H9 (cell line): ENCODE results near the gene TSR1. TPM values are rescaled to one million over a fixed set of nuclear protein-coding genes. Genes with fewer than 3 reads are reported as not detected.

Experiments used
- DNase-seq: peaks from one replicate; pipeline ENCODE4 v3.0.0-alpha.2; 2017
- H2AFZ ChIP-seq: one replicate; pipeline ENCODE4 v1.6.1; 2013; ENCODE audit warnings: mild to moderate bottlenecking, low read length, control low read depth, moderate library complexity
- H2AK5ac ChIP-seq: 2 replicates; pipeline ENCODE4 v1.6.1; 2013; ENCODE audit warnings: low read length, control low read depth, mixed read lengths; ENCODE audit not compliant: insufficient read length
- H2BK120ac ChIP-seq: one replicate; pipeline ENCODE4 v1.6.1; 2013; ENCODE audit warnings: low read depth, mild to moderate bottlenecking, low read length, control low read depth, inconsistent platforms; ENCODE audit not compliant: poor library complexity, severe bottlenecking
- H2BK12ac ChIP-seq: 2 replicates; pipeline ENCODE4 v1.6.1; 2013; ENCODE audit warnings: low read length, control low read depth, mixed read lengths, low read depth; ENCODE audit not compliant: insufficient read length
- H2BK15ac ChIP-seq: 2 replicates; pipeline ENCODE4 v1.6.1; 2013; ENCODE audit warnings: low read depth, low read length, control low read depth
- H2BK20ac ChIP-seq: one replicate; pipeline ENCODE4 v1.6.1; 2013; ENCODE audit warnings: low read depth, mild to moderate bottlenecking, low read length, control low read depth, inconsistent platforms; ENCODE audit not compliant: poor library complexity, severe bottlenecking
- H2BK5ac ChIP-seq: 2 replicates; pipeline ENCODE4 v1.6.1; 2013; ENCODE audit warnings: low read length, control low read depth, mixed read lengths; ENCODE audit not compliant: insufficient read length
- H3K14ac ChIP-seq: 2 replicates; pipeline ENCODE4 v1.6.1; 2013; ENCODE audit warnings: low read length, control low read depth; ENCODE audit not compliant: insufficient read depth
- H3K18ac ChIP-seq: 2 replicates; pipeline ENCODE4 v1.6.1; 2013; ENCODE audit warnings: low read depth, mild to moderate bottlenecking, mixed read lengths, low read length, control low read depth; ENCODE audit not compliant: insufficient read length
- H3K23ac ChIP-seq: 2 replicates; pipeline ENCODE4 v1.6.1; 2013; ENCODE audit warnings: low read length, control low read depth, mixed read lengths, low read depth; ENCODE audit not compliant: insufficient read length
- H3K23me2 ChIP-seq: 2 replicates; pipeline ENCODE4 v1.6.1; 2013; ENCODE audit warnings: low read depth, mild to moderate bottlenecking, mixed read lengths, low read length, control low read depth; ENCODE audit not compliant: insufficient read length, poor library complexity, severe bottlenecking
- H3K27ac ChIP-seq: 2 replicates; pipeline ENCODE4 v1.5.1; 2013; ENCODE audit warnings: low read length, control low read depth, mixed read lengths, low read depth; ENCODE audit not compliant: insufficient read length
- H3K27me3 ChIP-seq: 2 replicates; pipeline ENCODE4 v1.6.1; 2013; ENCODE audit warnings: low read length, control low read depth, inconsistent platforms; ENCODE audit not compliant: insufficient read depth
- H3K4ac ChIP-seq: 2 replicates; pipeline ENCODE4 v1.6.1; 2013; ENCODE audit warnings: low read depth, mild to moderate bottlenecking, control low read depth, inconsistent platforms, low read length, moderate library complexity
- H3K4me1 ChIP-seq: 2 replicates; pipeline ENCODE4 v1.6.1; 2013; ENCODE audit warnings: low read length, control low read depth, inconsistent platforms; ENCODE audit not compliant: insufficient read depth
- H3K4me2 ChIP-seq: 2 replicates; pipeline ENCODE4 v1.6.1; 2013; ENCODE audit warnings: low read length, control low read depth, mixed read lengths; ENCODE audit not compliant: insufficient read length, insufficient read depth
- H3K56ac ChIP-seq: 2 replicates; pipeline ENCODE4 v1.6.1; 2013; ENCODE audit warnings: low read depth, mild to moderate bottlenecking, mixed read lengths, low read length, control low read depth; ENCODE audit not compliant: insufficient read length
- H3K79me1 ChIP-seq: 2 replicates; pipeline ENCODE4 v1.6.1; 2013; ENCODE audit warnings: low read depth, mild to moderate bottlenecking, moderate library complexity, low read length, control low read depth, inconsistent platforms; ENCODE audit not compliant: insufficient read depth, poor library complexity, severe bottlenecking
- H3K79me2 ChIP-seq: 2 replicates; pipeline ENCODE4 v1.6.1; 2013; ENCODE audit warnings: low read length, control low read depth, inconsistent platforms; ENCODE audit not compliant: insufficient read depth
- H3K9ac ChIP-seq: 2 replicates; pipeline ENCODE4 v1.6.1; 2013; ENCODE audit warnings: low read length, control low read depth, mixed read lengths; ENCODE audit not compliant: insufficient read length; ENCODE audit errors: extremely low read depth
- H3K9me3 ChIP-seq: one replicate; pipeline ENCODE4 v1.6.1; 2013; ENCODE audit warnings: low read depth, low read length, inconsistent platforms; ENCODE audit not compliant: control insufficient read depth
- H3T11ph ChIP-seq: one replicate; pipeline ENCODE4 v1.6.1; 2013; ENCODE audit warnings: mild to moderate bottlenecking, low read length, control low read depth, inconsistent platforms
- H4K20me1 ChIP-seq: one replicate; pipeline ENCODE4 v1.6.1; 2013; ENCODE audit not compliant: control insufficient read depth, insufficient read length, insufficient read depth
- H4K5ac ChIP-seq: 2 replicates; pipeline ENCODE4 v1.6.1; 2013; ENCODE audit warnings: low read depth, mild to moderate bottlenecking, mixed read lengths, low read length, control low read depth; ENCODE audit not compliant: insufficient read length
- H4K8ac ChIP-seq: replicated peaks from 2 replicates; pipeline ENCODE4 v1.6.1; 2013; ENCODE audit warnings: low read length, control low read depth, mixed read lengths, low read depth; ENCODE audit not compliant: insufficient read length
- H4K91ac ChIP-seq: 2 replicates; pipeline ENCODE4 v1.6.1; 2013; ENCODE audit warnings: low read depth, mild to moderate bottlenecking, moderate library complexity, mixed read lengths, low read length, control low read depth; ENCODE audit not compliant: insufficient read length
- H3K27ac Mint-ChIP-seq, 3 experiments: 2 replicates in 2 of 3; 3 replicates in 1 of 3; pipeline ENCODE4 v1.8.0; 2020 to 2021; ENCODE audit warnings: mixed read lengths in 3 of 3, mild to moderate bottlenecking in 1 of 3, moderate library complexity in 1 of 3
- H3K27me3 Mint-ChIP-seq: 2 replicates; pipeline ENCODE4 v1.8.0; 2021; ENCODE audit warnings: low read depth, mild to moderate bottlenecking, moderate library complexity, mixed read lengths
- H3K36me3 Mint-ChIP-seq, 3 experiments: 2 replicates in 2 of 3; 3 replicates in 1 of 3; pipeline ENCODE4 v1.8.0; 2020 to 2021; ENCODE audit warnings: low read depth in 3 of 3, mixed read lengths in 3 of 3; ENCODE audit not compliant: insufficient read depth in 1 of 3
- H3K4me1 Mint-ChIP-seq, 2 experiments: 2 replicates each; pipeline ENCODE4 v1.8.0; 2020; ENCODE audit warnings: mixed read lengths in 2 of 2
- H3K4me3 Mint-ChIP-seq, 2 experiments: 2 replicates in 1 of 2; 3 replicates in 1 of 2; pipeline ENCODE4 v1.8.0; 2020 to 2021; ENCODE audit warnings: mild to moderate bottlenecking in 2 of 2, mixed read lengths in 2 of 2, moderate library complexity in 1 of 2
- H3K9me3 Mint-ChIP-seq, 2 experiments: 2 replicates in 1 of 2; 3 replicates in 1 of 2; pipeline ENCODE4 v1.8.0; 2020; ENCODE audit warnings: mild to moderate bottlenecking in 2 of 2, mixed read lengths in 2 of 2, moderate library complexity in 1 of 2
- CTCF ChIP-seq: fragments of 200-600 bp; sonication (generic); conservative IDR thresholded peaks from 3 replicates; pipeline ENCODE4 v1.8.0; 2021; ENCODE audit warnings: antibody characterized with exemption, mild to moderate bottlenecking
- WGBS: extraction: QIAGEN DNeasy Blood & Tissue Kit; methylation state at CpG from one replicate; pipeline ENCODE4 v1.1.7; 2013; ENCODE audit warnings: missing lambda C conversion rate, low lambda C conversion rate, mixed read lengths; ENCODE audit not compliant: insufficient read length; ENCODE audit errors: extremely low coverage; 5-methylcytosine and 5-hydroxymethylcytosine counted together
- long read RNA-seq: library from polyadenylated mRNA; unstranded; transcript quantifications from one replicate; pipeline ENCODE4 v2.0.0, GENCODE V29; 2020
- total RNA-seq: library from RNA; stranded (reverse); gene quantifications from 2 replicates; pipeline ENCODE4 v1.2.1, GENCODE V29; 2021

Gene TSR1
- 81.1 and 83.3 TPM in 2 replicates for total RNA-seq
- long read RNA-seq, full-length matches to known transcripts: 946 of 1,217 reads
- long read RNA-seq, partial matches to known transcripts: 152 of 1,217 reads
- long read RNA-seq, other reads (novel, unspliced or antisense): 119 of 1,217 reads

- H3K9ac ChIP-seq: peak within 1 kb of the TSS; percentile 80
- peak within 1 kb of the TSS; percentile 79 for H3K4me2 ChIP-seq
- H4K5ac ChIP-seq: no peak within 1 kb of the TSS
- peak within 1 kb of the TSS; percentile 95 to 99 (median 96); a peak in 6 of 7 replicates for H3K27ac Mint-ChIP-seq
- peaks cover 0 to 17% (median under 1%) of the 10 kb centered on the region in 3 experiments; a peak in 3 of 7 replicates for H3K36me3 Mint-ChIP-seq
- H3K4me3 Mint-ChIP-seq: no peak within 1 kb of the TSS; a peak in 1 of 5 replicates
- H3K18ac ChIP-seq: no peak within 1 kb of the TSS
- peak within 1 kb of the TSS; percentile 18; the same call in 1 of the 2 replicates for H3K14ac ChIP-seq
- no peaks in the 10 kb centered on the region for H3K27me3 ChIP-seq
- H2BK15ac ChIP-seq: no peak within 1 kb of the TSS
- H3K23ac ChIP-seq: no peak within 1 kb of the TSS
- H4K20me1 ChIP-seq: peaks cover 2% of the 10 kb centered on the region
- no peak within 1 kb of the TSS for H4K8ac ChIP-seq
- no peak within 1 kb of the TSS for H3K56ac ChIP-seq
- no peak within 1 kb of the TSS for H2AFZ ChIP-seq
- H3T11ph ChIP-seq: no peak within 1 kb of the TSS
- no peak within 1 kb of the TSS for H2AK5ac ChIP-seq
- H2BK5ac ChIP-seq: no peak within 1 kb of the TSS
- no peak within 1 kb of the TSS for H3K4ac ChIP-seq
- H3K27me3 Mint-ChIP-seq: no peaks in the 10 kb centered on the region
- H3K4me1 ChIP-seq: peaks cover 3% of the 10 kb centered on the region; the same call in 1 of the 2 replicates
- peak; percentile 25; the same call in 1 of the 3 replicates for TF ChIP-seq CTCF
- WGBS: no CpG with 5 or more reads among the region's 48 CpGs
- peaks cover 6% of the 10 kb centered on the region; the same call in 1 of the 2 replicates for H3K79me2 ChIP-seq
- DNase-seq: peak; percentile 96
- no peaks in the 10 kb centered on the region for H3K9me3 Mint-ChIP-seq
- H2BK20ac ChIP-seq: no peak within 1 kb of the TSS
- H3K27ac ChIP-seq: no peak within 1 kb of the TSS
- H2BK120ac ChIP-seq: no peak within 1 kb of the TSS
- H4K91ac ChIP-seq: no peak within 1 kb of the TSS
- peaks cover 2 to 11% of the 10 kb centered on the region in 2 experiments; a peak in 3 of 4 replicates for H3K4me1 Mint-ChIP-seq
- no peaks in the 10 kb centered on the region for H3K79me1 ChIP-seq
- peaks cover 12% of the 10 kb centered on the region for H3K23me2 ChIP-seq
- H2BK12ac ChIP-seq: no peak within 1 kb of the TSS
- H3K9me3 ChIP-seq: no peaks in the 10 kb centered on the region
These were observed at the start of gene TSR1 for GRCh38 chr17:2336215-2336851. TSR1 (minus strand) TSS chr17:2336457; CDS start chr17:2336427, 30 bp downstream.
